ENCODE results near the gene ASB9. TPM values are rescaled to one million over a fixed set of nuclear protein-coding genes. Genes with fewer than 3 reads are reported as not detected.

Gene ASB9
- total and polyA plus RNA-seq, 2 of the 8 experiments (the other 6 are each of a cell fraction or from before 2014, with no cell fraction given) = 0.54 to 1.2 TPM

DNA sequence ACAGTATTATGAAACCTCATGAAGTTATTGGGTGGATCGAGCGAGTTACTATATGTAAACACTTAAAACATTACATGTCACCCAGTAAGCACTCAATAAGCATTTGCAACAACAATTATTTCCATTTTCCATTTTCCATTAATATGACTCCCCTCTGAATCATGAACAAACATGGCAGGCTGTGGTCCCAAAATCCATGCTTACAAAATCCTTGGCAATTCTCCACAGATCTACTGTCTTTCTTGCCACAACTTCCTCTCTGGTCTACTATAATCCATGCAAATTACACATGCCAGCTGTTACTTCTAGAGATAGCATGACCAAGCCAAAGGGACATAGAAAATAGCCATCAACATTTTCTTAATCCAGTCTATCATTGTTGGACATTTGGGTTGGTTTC, 23.6 kb upstream of the ASB9 start:
- CTCF ChIA-PET (ENCODE audit: partially characterized antibody) = no interaction called here
- FAIRE-seq = no peak
- H3K79me2 ChIP-seq (ENCODE audit: control insufficient read depth in 1 of 2, insufficient read depth in 2 of 2, low read length in 2 of 2) = no peaks in the 10 kb centered on the region

More for the DNA sequence above, 23.6 kb upstream of the ASB9 start:
- no peaks in the 10 kb centered on the region for H3K9me3 ChIP-seq (ENCODE audit: insufficient read depth in 2 of 2, low read depth in 1 of 2, low read length in 1 of 2)
- no peak overlapping the region for H3K4me3 ChIP-seq (ENCODE audit: extremely low read depth in 1 of 4, insufficient read depth in 2 of 4, low read depth in 3 of 4, low read length in 4 of 4)
- no peak overlapping the region for H4K5ac ChIP-seq (ENCODE audit: insufficient read length, low read depth, low read length)
- no peaks in the 10 kb centered on the region for H3K27me3 ChIP-seq (replicated peaks in 1 of 4; ENCODE audit: control insufficient read depth in 3 of 4, extremely low read depth in 1 of 4, insufficient read depth in 3 of 4, low read length in 3 of 4)
- H2BK20ac ChIP-seq (ENCODE audit: low read length) = no peak overlapping the region
- no peak overlapping the region for H2BK5ac ChIP-seq (ENCODE audit: low read depth, low read length)
- H4K91ac ChIP-seq (replicated peaks; ENCODE audit: insufficient read length, low read length) = no peak overlapping the region
- no peaks in the 10 kb centered on the region for H3K79me1 ChIP-seq (ENCODE audit: low read depth, low read length)
- H2AK5ac ChIP-seq (ENCODE audit: low read depth, low read length) = no peak overlapping the region
- H3K27ac ChIP-seq (ENCODE audit: low read depth, low read length) = no peak overlapping the region
- H3K4ac ChIP-seq (replicated peaks; ENCODE audit: insufficient read length, low read depth, low read length) = no peak overlapping the region
- H3K9ac ChIP-seq (replicated peaks in 1 of 4; ENCODE audit: extremely low read depth in 1 of 4, low read depth in 3 of 4, low read length in 3 of 4) = no peak overlapping the region
- 100% methylated on average over 2 of the region's 2 CpGs; no CpG with 5 or more reads in 1 of the 2 experiments for WGBS, 2 experiments (ENCODE audit: extremely low coverage in 1 of 2, insufficient coverage in 1 of 2, insufficient read length in 1 of 2, insufficient replicate concordance in 2 of 2, low coverage in 1 of 2, low lambda C conversion rate in 2 of 2, missing lambda C conversion rate in 1 of 2)
- TF ChIP-seq EP300 (IDR thresholded peaks at IDR 0.05; ENCODE audit: borderline replicate concordance in 1 of 2, low read depth in 2 of 2, low read length in 2 of 2) (no peak), RAD21 (IDR thresholded peaks at IDR 0.05 in 1 of 2, conservative IDR thresholded peaks at IDR 0.05 in 1 of 2; ENCODE audit: low read depth in 2 of 2, low read length in 2 of 2) (no peak), GTF2F1 (IDR thresholded peaks at IDR 0.05; ENCODE audit: borderline replicate concordance, low read depth, low read length) (no peak), RFX5 (IDR thresholded peaks at IDR 0.05; ENCODE audit: borderline replicate concordance, low read depth, low read length) (no peak), HDAC2 (IDR thresholded peaks at IDR 0.05; ENCODE audit: borderline replicate concordance in 1 of 2, low read depth in 2 of 2, low read length in 2 of 2) (no peak), CHD1 (IDR thresholded peaks at IDR 0.05; ENCODE audit: low read depth, low read length) (no peak), FOSL1 (IDR thresholded peaks at IDR 0.05; ENCODE audit: insufficient read depth, low read depth, low read length) (no peak), EGR1 (IDR thresholded peaks at IDR 0.05; ENCODE audit: borderline replicate concordance, low read depth, low read length) (no peak), KDM5A (IDR thresholded peaks at IDR 0.05; ENCODE audit: low read length) (no peak), CHD2 (IDR thresholded peaks at IDR 0.05; ENCODE audit: low read length) (no peak), CBX8 (IDR thresholded peaks at IDR 0.05; ENCODE audit: borderline replicate concordance, low read depth, low read length) (no peak), BACH1 (IDR thresholded peaks at IDR 0.05; ENCODE audit: low read length) (no peak)
- TF ChIP-seq, protein P1, sequence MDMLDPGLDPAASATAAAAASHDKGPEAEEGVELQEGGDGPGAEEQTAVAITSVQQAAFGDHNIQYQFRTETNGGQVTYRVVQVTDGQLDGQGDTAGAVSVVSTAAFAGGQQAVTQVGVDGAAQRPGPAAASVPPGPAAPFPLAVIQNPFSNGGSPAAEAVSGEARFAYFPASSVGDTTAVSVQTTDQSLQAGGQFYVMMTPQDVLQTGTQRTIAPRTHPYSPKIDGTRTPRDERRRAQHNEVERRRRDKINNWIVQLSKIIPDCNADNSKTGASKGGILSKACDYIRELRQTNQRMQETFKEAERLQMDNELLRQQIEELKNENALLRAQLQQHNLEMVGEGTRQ (IDR thresholded peaks at IDR 0.05; ENCODE audit: low read length) = no peak
- no peak overlapping the region for H3K23ac ChIP-seq (ENCODE audit: insufficient read length)
- no peak overlapping the region for H2BK120ac ChIP-seq (replicated peaks; ENCODE audit: low read depth, low read length)
- H2AFZ ChIP-seq (ENCODE audit: low read length) = no peak overlapping the region
- no peak overlapping the region for H2BK15ac ChIP-seq (ENCODE audit: low read length)
- H3K4me2 ChIP-seq (ENCODE audit: insufficient read depth in 1 of 2, low read depth in 2 of 2, low read length in 2 of 2) = no peak overlapping the region
- POLR2A ChIA-PET (ENCODE audit: partially characterized antibody) = no interaction called here
- H4K20me1 ChIP-seq (replicated peaks in 1 of 2; ENCODE audit: control insufficient read depth in 1 of 2, insufficient read depth in 2 of 2, low read length in 2 of 2) = no peaks in the 10 kb centered on the region
- H4K8ac ChIP-seq (ENCODE audit: extremely low read depth, insufficient read depth, low read length) = no peak overlapping the region
- no peaks in the 10 kb centered on the region for H3K23me2 ChIP-seq (ENCODE audit: low read depth, low read length)
- H3K18ac ChIP-seq (ENCODE audit: extremely low read depth, low read length) = no peak overlapping the region
- H3K14ac ChIP-seq (ENCODE audit: insufficient read length) = no peak overlapping the region
- no peak overlapping the region for H3K56ac ChIP-seq (replicated peaks; ENCODE audit: insufficient read length, low read depth, low read length)
- no peak for DNase-seq (ENCODE audit: low read depth in 1 of 2, low spot score in 2 of 2)
- H2BK12ac ChIP-seq (ENCODE audit: low read depth, low read length) = no peak overlapping the region
- no peaks in the 10 kb centered on the region for H3K36me3 ChIP-seq (ENCODE audit: control insufficient read depth in 2 of 4, insufficient read depth in 4 of 4, low read length in 3 of 4)
- H3K4me1 ChIP-seq (replicated peaks in 1 of 4; ENCODE audit: control insufficient read depth in 3 of 4, insufficient read depth in 4 of 4, low read length in 3 of 4) = no peaks in the 10 kb centered on the region
